HepG2 (cell line): ENCODE results near the gene RAD51D. TPM values are rescaled to one million over a fixed set of nuclear protein-coding genes. Genes with fewer than 3 reads are reported as not detected.
A peak's percentile ranks its signal among the peaks of the same experiment; 100 is the strongest.

Source experiments
- BCL6 ChIP-seq: IDR thresholded peaks from 2 replicates; pipeline ENCODE4 v1.6.1; 2016; ENCODE audit warnings: missing genetic modification reagents, missing compliant biosample characterization
- BRD4 ChIP-seq: sonication (generic); formaldehyde crosslinking; IDR thresholded peaks from 2 replicates; pipeline ENCODE4 v1.4.0; 2020; ENCODE audit warnings: missing genetic modification reagents
- CBX2 ChIP-seq, 2 experiments: fragments of 200-600 bp in 1 of 2; sonication (generic); formaldehyde crosslinking in 1 of 2; IDR thresholded peaks; 2 replicates each; pipeline versions ENCODE4 v1.7.0 to v1.8.1; 2018 to 2022; ENCODE audit warnings: low read depth in 2 of 2, low read length in 1 of 2, mild to moderate bottlenecking in 1 of 2, missing genetic modification reagents in 1 of 2
- CENPT ChIP-seq: sonication (generic); formaldehyde crosslinking; IDR thresholded peaks from 2 replicates; pipeline ENCODE4 v1.8.0; 2022; ENCODE audit warnings: low read depth, mild to moderate bottlenecking, moderate library complexity, missing genetic modification reagents
- NAIF1 ChIP-seq: sonication (generic); formaldehyde crosslinking; IDR thresholded peaks from 2 replicates; pipeline ENCODE4 v1.5.0; 2020; ENCODE audit warnings: mild to moderate bottlenecking, missing genetic modification reagents, borderline replicate concordance
- PHF8 ChIP-seq: sonication (generic); formaldehyde crosslinking; IDR thresholded peaks from 2 replicates; pipeline ENCODE4 v1.5.0; 2020; ENCODE audit warnings: missing genetic modification reagents
- RORA ChIP-seq: sonication (generic); formaldehyde crosslinking; IDR thresholded peaks from 2 replicates; pipeline ENCODE4 v1.5.0; 2020; ENCODE audit warnings: mild to moderate bottlenecking, missing genetic modification reagents, moderate library complexity
- SAP130 ChIP-seq: IDR thresholded peaks from 2 replicates; pipeline ENCODE4 v1.6.1; 2016; ENCODE audit warnings: low read depth
- TP53 ChIP-seq: sonication (generic); formaldehyde crosslinking; conservative IDR thresholded peaks from 2 replicates; pipeline ENCODE4 v1.4.0; 2020; ENCODE audit warnings: missing genetic modification reagents
- ZBTB7A ChIP-seq: sonication (generic); formaldehyde crosslinking; IDR thresholded peaks from 2 replicates; pipeline ENCODE4 v1.8.0; 2022; ENCODE audit warnings: mild to moderate bottlenecking, missing genetic modification reagents
- ZNF20 ChIP-seq: sonication (generic); formaldehyde crosslinking; IDR thresholded peaks from 2 replicates; pipeline ENCODE4 v1.4.0; 2020; ENCODE audit warnings: mild to moderate bottlenecking, moderate library complexity, missing genetic modification reagents
- ZNF350 ChIP-seq: sonication (generic); formaldehyde crosslinking; IDR thresholded peaks from 2 replicates; pipeline ENCODE4 v1.4.0; 2020; ENCODE audit warnings: mild to moderate bottlenecking, low read depth, missing genetic modification reagents, borderline replicate concordance
- ZNF468 ChIP-seq: sonication (generic); formaldehyde crosslinking; IDR thresholded peaks from 2 replicates; pipeline ENCODE4 v1.8.0; 2022; ENCODE audit warnings: mild to moderate bottlenecking, moderate library complexity, missing genetic modification reagents
- ZNF572 ChIP-seq: sonication (generic); formaldehyde crosslinking; IDR thresholded peaks from 2 replicates; pipeline ENCODE4 v1.5.1; 2020; ENCODE audit warnings: mild to moderate bottlenecking, missing genetic modification reagents
- ZNF616 ChIP-seq: sonication (generic); formaldehyde crosslinking; IDR thresholded peaks from 2 replicates; pipeline ENCODE4 v1.5.0; 2020; ENCODE audit warnings: low read depth, mild to moderate bottlenecking, missing genetic modification reagents
- ZNF629 ChIP-seq: sonication (generic); formaldehyde crosslinking; conservative IDR thresholded peaks from 2 replicates; pipeline ENCODE4 v1.5.0; 2020; ENCODE audit warnings: missing genetic modification reagents
- polyA plus RNA-seq, 8 experiments: library from polyadenylated mRNA; depleted of rRNA in 3 of 8; stranded (reverse) in 7 of 8; unstranded in 1 of 8; fragments of >200 nt; fragmentation: Illumina TruSeq in 4 of 8; extraction: Trizol in 4 of 8; gene quantifications; 2 replicates each; pipeline versions ENCODE4 v1.2.1 to v1.2.3, GENCODE V29; 2011 to 2016; ENCODE audit warnings: low read depth in 4 of 8, missing spikeins in 1 of 8, mixed read lengths in 1 of 8; ENCODE audit not compliant: insufficient read depth in 1 of 8
- total RNA-seq, 5 experiments: library from RNA; depleted of rRNA; stranded (reverse); fragments of >200 nt; fragmentation: Illumina TruSeq; extraction: Trizol; gene quantifications; 2 replicates each; pipeline ENCODE4 v1.2.3, GENCODE V29; 2016; ENCODE audit warnings: low read depth in 1 of 5
- TF ChIP-seq, protein P1 (sequence below): sonication (generic); formaldehyde crosslinking; IDR thresholded peaks from 2 replicates; pipeline ENCODE4 v1.8.0; 2022; ENCODE audit warnings: missing genetic modification reagents, mild to moderate bottlenecking, borderline replicate concordance
- TF ChIP-seq, protein P2 (sequence below): sonication (generic); formaldehyde crosslinking; IDR thresholded peaks from 2 replicates; pipeline ENCODE4 v1.4.0; 2020; ENCODE audit warnings: low read depth, mild to moderate bottlenecking, missing genetic modification reagents
- TF ChIP-seq, protein P3 (sequence below): sonication (generic); formaldehyde crosslinking; IDR thresholded peaks from 2 replicates; pipeline ENCODE4 v1.4.0; 2020; ENCODE audit warnings: missing genetic modification reagents, borderline replicate concordance
- TF ChIP-seq, protein P4 (sequence below): sonication (generic); formaldehyde crosslinking; IDR thresholded peaks from 2 replicates; pipeline ENCODE4 v1.4.0; 2020; ENCODE audit warnings: missing genetic modification reagents
- TF ChIP-seq, protein P5 (sequence below): sonication (generic); formaldehyde crosslinking; IDR thresholded peaks from 2 replicates; pipeline ENCODE4 v1.5.0; 2020; ENCODE audit warnings: mild to moderate bottlenecking, missing genetic modification reagents

The RAD51D gene
- total and polyA plus RNA-seq, 2 of the 13 experiments (the other 11 are each of a cell fraction or from before 2014, with no cell fraction given), result 6.7 to 13.1 TPM

DNA sequence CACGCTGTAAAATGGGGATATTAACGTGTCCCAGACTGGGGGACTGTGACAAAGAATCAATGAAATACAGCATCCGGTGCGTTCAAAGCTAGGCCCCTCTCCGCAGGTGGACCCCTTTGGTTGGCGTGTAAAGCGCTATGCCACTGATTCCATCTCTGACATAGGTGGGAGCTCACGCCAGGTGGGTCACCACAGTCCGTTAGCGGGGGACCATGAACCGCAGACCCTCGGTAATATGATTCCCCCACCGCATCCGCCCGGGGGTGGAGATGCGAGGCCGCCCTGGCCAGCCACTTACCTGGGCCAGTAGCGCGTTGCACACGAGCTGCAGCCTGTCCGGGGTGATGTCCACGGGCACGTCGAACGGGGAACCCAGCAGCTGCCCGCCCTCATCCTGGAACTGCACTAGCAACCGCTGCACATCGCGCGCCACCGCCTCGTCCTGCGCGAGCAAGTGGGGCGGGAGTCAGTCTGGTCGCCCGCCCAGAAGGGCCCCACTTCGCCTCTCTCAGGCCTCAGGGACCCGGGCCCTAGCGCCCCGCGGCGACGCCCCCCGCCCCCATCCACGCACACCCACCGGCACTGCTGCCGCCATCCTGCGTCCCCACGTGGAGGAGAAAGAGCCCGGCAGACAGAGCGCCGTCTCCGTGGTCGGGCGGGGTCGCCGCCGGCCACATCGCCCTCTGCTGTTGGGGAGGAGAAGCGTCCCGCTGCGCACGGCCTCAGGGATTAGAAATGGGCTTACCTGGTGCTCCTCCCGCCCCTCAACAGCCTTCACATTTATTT lies 22.2 kb upstream of the RAD51D start, which contains the start of gene NLE1 (continued):
- TF ChIP-seq TP53 (CRISPR knock-in tag) (no peak), PHF8 (CRISPR knock-in tag) (peak; percentile 93), BRD4 (CRISPR knock-in tag) (peak; percentile 80; the same call in 1 of the 2 replicates), ZNF20 (0 out of 2 replicates have a peak, but pooled peaks have one; percentile 54), ZNF616 (no peak), NAIF1 (CRISPR knock-in tag) (peak; percentile 43; the same call in 1 of the 2 replicates), ZNF572 (peak; percentile 85; the same call in 1 of the 2 replicates), SAP130 (peak; percentile 98), RORA (CRISPR knock-in tag) (no peak), ZNF350 (peak; percentile 87), BCL6 (CRISPR knock-in tag) (peak; percentile 55; the same call in 1 of the 2 replicates), ZNF468 (CRISPR knock-in tag) (no peak), ZBTB7A (CRISPR knock-in tag) (peak; percentile 82), CENPT (CRISPR knock-in tag) (no peak), ZNF629 (CRISPR knock-in tag) (peak; percentile 28; the same call in 1 of the 2 replicates), CBX2 (IDR thresholded peaks at IDR 0.05; ENCODE audit: low read depth, low read length) (no peak), CBX2 (CRISPR knock-in tag; IDR thresholded peaks at IDR 0.05; ENCODE audit: low read depth) (peak; percentile 20; the same call in 1 of the 2 replicates)
- TF ChIP-seq, protein P1, sequence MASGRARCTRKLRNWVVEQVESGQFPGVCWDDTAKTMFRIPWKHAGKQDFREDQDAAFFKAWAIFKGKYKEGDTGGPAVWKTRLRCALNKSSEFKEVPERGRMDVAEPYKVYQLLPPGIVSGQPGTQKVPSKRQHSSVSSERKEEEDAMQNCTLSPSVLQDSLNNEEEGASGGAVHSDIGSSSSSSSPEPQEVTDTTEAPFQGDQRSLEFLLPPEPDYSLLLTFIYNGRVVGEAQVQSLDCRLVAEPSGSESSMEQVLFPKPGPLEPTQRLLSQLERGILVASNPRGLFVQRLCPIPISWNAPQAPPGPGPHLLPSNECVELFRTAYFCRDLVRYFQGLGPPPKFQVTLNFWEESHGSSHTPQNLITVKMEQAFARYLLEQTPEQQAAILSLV (CRISPR knock-in tag), result peak; percentile 68
- TF ChIP-seq, protein P2, sequence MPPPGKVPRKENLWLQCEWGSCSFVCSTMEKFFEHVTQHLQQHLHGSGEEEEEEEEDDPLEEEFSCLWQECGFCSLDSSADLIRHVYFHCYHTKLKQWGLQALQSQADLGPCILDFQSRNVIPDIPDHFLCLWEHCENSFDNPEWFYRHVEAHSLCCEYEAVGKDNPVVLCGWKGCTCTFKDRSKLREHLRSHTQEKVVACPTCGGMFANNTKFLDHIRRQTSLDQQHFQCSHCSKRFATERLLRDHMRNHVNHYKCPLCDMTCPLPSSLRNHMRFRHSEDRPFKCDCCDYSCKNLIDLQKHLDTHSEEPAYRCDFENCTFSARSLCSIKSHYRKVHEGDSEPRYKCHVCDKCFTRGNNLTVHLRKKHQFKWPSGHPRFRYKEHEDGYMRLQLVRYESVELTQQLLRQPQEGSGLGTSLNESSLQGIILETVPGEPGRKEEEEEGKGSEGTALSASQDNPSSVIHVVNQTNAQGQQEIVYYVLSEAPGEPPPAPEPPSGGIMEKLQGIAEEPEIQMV (CRISPR knock-in tag), result peak; percentile 86
- TF ChIP-seq, protein P3, sequence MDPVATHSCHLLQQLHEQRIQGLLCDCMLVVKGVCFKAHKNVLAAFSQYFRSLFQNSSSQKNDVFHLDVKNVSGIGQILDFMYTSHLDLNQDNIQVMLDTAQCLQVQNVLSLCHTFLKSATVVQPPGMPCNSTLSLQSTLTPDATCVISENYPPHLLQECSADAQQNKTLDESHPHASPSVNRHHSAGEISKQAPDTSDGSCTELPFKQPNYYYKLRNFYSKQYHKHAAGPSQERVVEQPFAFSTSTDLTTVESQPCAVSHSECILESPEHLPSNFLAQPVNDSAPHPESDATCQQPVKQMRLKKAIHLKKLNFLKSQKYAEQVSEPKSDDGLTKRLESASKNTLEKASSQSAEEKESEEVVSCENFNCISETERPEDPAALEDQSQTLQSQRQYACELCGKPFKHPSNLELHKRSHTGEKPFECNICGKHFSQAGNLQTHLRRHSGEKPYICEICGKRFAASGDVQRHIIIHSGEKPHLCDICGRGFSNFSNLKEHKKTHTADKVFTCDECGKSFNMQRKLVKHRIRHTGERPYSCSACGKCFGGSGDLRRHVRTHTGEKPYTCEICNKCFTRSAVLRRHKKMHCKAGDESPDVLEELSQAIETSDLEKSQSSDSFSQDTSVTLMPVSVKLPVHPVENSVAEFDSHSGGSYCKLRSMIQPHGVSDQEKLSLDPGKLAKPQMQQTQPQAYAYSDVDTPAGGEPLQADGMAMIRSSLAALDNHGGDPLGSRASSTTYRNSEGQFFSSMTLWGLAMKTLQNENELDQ (CRISPR knock-in tag), result no peak
- TF ChIP-seq, protein P4, sequence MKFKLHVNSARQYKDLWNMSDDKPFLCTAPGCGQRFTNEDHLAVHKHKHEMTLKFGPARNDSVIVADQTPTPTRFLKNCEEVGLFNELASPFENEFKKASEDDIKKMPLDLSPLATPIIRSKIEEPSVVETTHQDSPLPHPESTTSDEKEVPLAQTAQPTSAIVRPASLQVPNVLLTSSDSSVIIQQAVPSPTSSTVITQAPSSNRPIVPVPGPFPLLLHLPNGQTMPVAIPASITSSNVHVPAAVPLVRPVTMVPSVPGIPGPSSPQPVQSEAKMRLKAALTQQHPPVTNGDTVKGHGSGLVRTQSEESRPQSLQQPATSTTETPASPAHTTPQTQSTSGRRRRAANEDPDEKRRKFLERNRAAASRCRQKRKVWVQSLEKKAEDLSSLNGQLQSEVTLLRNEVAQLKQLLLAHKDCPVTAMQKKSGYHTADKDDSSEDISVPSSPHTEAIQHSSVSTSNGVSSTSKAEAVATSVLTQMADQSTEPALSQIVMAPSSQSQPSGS (CRISPR knock-in tag), result peak; percentile 85; the same call in 1 of the 2 replicates
- TF ChIP-seq, protein P5, sequence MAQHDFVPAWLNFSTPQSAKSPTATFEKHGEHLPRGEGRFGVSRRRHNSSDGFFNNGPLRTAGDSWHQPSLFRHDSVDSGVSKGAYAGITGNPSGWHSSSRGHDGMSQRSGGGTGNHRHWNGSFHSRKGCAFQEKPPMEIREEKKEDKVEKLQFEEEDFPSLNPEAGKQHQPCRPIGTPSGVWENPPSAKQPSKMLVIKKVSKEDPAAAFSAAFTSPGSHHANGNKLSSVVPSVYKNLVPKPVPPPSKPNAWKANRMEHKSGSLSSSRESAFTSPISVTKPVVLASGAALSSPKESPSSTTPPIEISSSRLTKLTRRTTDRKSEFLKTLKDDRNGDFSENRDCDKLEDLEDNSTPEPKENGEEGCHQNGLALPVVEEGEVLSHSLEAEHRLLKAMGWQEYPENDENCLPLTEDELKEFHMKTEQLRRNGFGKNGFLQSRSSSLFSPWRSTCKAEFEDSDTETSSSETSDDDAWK, result no peak
